ENCODE data around the gene SLC49A4.

GRCh38 chr3:122930063-122930997 is 135.5 kb downstream of the SLC49A4 start:
- TF ChIP-seq, protein P1, sequence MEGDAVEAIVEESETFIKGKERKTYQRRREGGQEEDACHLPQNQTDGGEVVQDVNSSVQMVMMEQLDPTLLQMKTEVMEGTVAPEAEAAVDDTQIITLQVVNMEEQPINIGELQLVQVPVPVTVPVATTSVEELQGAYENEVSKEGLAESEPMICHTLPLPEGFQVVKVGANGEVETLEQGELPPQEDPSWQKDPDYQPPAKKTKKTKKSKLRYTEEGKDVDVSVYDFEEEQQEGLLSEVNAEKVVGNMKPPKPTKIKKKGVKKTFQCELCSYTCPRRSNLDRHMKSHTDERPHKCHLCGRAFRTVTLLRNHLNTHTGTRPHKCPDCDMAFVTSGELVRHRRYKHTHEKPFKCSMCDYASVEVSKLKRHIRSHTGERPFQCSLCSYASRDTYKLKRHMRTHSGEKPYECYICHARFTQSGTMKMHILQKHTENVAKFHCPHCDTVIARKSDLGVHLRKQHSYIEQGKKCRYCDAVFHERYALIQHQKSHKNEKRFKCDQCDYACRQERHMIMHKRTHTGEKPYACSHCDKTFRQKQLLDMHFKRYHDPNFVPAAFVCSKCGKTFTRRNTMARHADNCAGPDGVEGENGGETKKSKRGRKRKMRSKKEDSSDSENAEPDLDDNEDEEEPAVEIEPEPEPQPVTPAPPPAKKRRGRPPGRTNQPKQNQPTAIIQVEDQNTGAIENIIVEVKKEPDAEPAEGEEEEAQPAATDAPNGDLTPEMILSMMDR (IDR thresholded peaks at IDR 0.05), result no peak
- no peak for TF ChIP-seq POLR2A (IDR thresholded peaks at IDR 0.05)

Measured in testis (tissue), 2 donors.